ENCODE results near the gene RFC2. TPM values are rescaled to one million over a fixed set of nuclear protein-coding genes. Genes with fewer than 3 reads are reported as not detected.

Gene RFC2
- total and polyA plus RNA-seq, 4 donors: 12.8 to 16.1 (median 14.0) TPM

DNA sequence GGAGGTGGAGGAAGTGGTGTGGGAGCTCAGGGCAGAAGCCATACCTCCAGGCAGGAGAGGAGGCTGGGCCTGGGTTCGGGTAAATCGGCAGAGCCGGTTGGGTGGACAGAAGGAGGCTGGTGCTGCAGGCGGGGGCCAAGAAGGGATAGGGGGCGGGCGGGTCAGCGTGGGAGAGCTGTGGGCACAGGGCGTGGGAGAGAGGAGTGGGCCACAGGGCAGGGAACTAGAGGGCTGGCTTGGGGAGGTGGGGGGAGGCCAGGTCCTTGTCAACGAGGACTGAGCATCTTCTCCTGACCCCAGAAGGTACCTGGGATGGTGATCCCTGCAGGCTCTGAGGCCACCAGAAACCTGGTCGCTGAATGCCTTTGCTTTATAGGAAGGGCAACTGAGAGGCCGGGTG lies 32.5 kb downstream of the RFC2 start:
- no peak for DNase-seq
- Histone ChIP-seq H3K9me3 (ENCODE audit: control insufficient read depth, low read length) (no peaks in the 10 kb centered on the region), H3K36me3 (ENCODE audit: control insufficient read depth in 1 of 2, insufficient read depth in 2 of 2, low read length in 1 of 2) (no peaks in the 10 kb centered on the region), H3K4me3 (ENCODE audit: low read length in 2 of 2) (no peak overlapping the region), H3K27ac (ENCODE audit: low read depth in 1 of 2, low read length in 2 of 2) (no peak overlapping the region), H3K27me3 (ENCODE audit: control insufficient read depth in 1 of 2, insufficient read depth in 2 of 2, low read length in 1 of 2) (no peaks in the 10 kb centered on the region), H3K4me1 (ENCODE audit: control insufficient read depth in 1 of 2, insufficient read depth in 2 of 2, low read length in 2 of 2) (no peaks in the 10 kb centered on the region)
- no peak for ATAC-seq (ENCODE audit: low FRiP score)
- 94 to 95% methylated on average over 9 to 11 of the region's 11 CpGs for WGBS, 2 donors
- intact Hi-C loops (cut with DNase I): no loop called here

DNA sequence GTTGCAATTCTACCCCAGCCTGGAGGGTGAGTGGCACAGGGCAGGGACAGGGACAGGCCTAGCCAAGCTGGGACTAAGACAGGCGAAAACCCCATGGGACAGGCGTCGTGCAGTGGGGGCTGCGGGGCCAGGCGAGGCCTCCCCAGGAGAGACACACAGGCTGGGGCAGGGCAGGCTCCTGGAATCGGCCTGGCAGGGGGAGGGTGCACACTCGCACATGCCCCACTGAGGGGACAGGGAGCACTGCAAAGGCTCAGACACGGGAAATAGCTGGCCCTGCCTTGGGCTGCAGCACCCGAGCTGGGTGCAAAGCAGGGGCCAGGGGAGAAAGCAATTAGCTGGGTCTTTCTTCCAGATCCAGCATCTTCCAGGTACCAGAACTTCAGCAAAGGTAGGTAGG lies 34.0 kb downstream of the RFC2 start:
- DNase-seq (no peak), ATAC-seq (ENCODE audit: low FRiP score) (no peak)
- no peak overlapping the region for H3K4me3 ChIP-seq (ENCODE audit: low read length in 2 of 2)
- WGBS, 2 donors: 80 to 83% methylated on average over 8 to 9 of the region's 9 CpGs
- intact Hi-C loops (cut with DNase I): no loop called here
- no peaks in the 10 kb centered on the region for H3K36me3 ChIP-seq (ENCODE audit: control insufficient read depth in 1 of 2, insufficient read depth in 2 of 2, low read length in 1 of 2)
- H3K27ac ChIP-seq (ENCODE audit: low read depth in 1 of 2, low read length in 2 of 2): no peak overlapping the region
- H3K4me1 ChIP-seq (ENCODE audit: control insufficient read depth in 1 of 2, insufficient read depth in 2 of 2, low read length in 2 of 2): no peaks in the 10 kb centered on the region
- H3K9me3 ChIP-seq (ENCODE audit: control insufficient read depth, low read length): no peaks in the 10 kb centered on the region
- no peaks in the 10 kb centered on the region for H3K27me3 ChIP-seq (ENCODE audit: control insufficient read depth in 1 of 2, insufficient read depth in 2 of 2, low read length in 1 of 2)

DNA sequence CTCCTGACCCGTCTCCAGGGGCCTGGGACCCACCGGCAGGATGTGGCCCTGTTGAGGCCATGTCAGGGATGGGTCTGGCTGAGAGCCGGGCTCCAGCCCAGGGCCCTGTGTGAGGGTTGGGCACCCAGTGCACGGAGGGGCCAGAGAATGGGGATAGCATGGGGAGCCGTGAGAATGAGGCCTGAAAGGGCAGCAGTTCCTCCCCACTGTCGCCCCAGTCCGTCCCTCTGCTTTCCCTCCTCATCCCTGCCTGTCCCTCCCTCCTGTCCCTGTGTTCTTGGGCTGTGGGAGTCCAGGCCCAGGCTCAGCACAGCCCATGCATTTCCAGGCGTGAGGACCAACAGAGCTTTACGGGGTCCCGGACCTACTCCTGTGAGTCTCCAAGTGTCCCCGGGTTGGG lies 34.8 kb downstream of the RFC2 start:
- Histone ChIP-seq H3K4me1 (ENCODE audit: control insufficient read depth in 1 of 2, insufficient read depth in 2 of 2, low read length in 2 of 2) (no peaks in the 10 kb centered on the region), H3K27ac (ENCODE audit: low read depth in 1 of 2, low read length in 2 of 2) (no peak overlapping the region)
- intact Hi-C loops (cut with DNase I): no loop called here

DNA sequence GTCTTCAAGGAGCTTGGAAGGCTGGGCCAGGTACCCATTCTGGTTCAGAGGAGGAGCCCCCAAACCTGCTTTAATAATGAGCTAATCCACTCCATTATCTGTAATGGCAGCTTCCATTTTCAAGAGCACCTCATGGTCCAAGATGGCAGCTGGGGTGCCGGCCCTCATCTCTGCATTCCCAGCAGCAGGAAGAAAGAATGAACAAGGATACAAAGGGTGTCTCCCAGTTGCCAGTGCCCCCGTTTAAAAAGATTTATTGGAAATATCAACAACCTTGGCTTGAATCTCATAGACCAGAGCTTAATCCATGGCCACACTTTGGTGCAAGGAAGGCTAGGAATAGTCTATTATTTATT lies 35.9 kb downstream of the RFC2 start:
- intact Hi-C loops (cut with DNase I): no loop called here
- no peaks in the 10 kb centered on the region for H3K9me3 ChIP-seq (ENCODE audit: control insufficient read depth, low read length)
- WGBS, 2 donors: 78 to 84% methylated on average over 2 of the region's 2 CpGs
- no peak overlapping the region for H3K27ac ChIP-seq (ENCODE audit: low read depth in 1 of 2, low read length in 2 of 2)
- H3K4me3 ChIP-seq (ENCODE audit: low read length in 2 of 2): no peak overlapping the region
- DNase-seq: no peak
- no peaks in the 10 kb centered on the region for H3K36me3 ChIP-seq (ENCODE audit: control insufficient read depth in 1 of 2, insufficient read depth in 2 of 2, low read length in 1 of 2)
- ATAC-seq (ENCODE audit: low FRiP score): no peak
- no peaks in the 10 kb centered on the region for H3K27me3 ChIP-seq (ENCODE audit: control insufficient read depth in 1 of 2, insufficient read depth in 2 of 2, low read length in 1 of 2)
- H3K4me1 ChIP-seq (ENCODE audit: control insufficient read depth in 1 of 2, insufficient read depth in 2 of 2, low read length in 2 of 2): no peaks in the 10 kb centered on the region

More for the DNA sequence above, 34.8 kb downstream of the RFC2 start:
- H3K9me3 ChIP-seq (ENCODE audit: control insufficient read depth, low read length): no peaks in the 10 kb centered on the region
- H3K36me3 ChIP-seq (ENCODE audit: control insufficient read depth in 1 of 2, insufficient read depth in 2 of 2, low read length in 1 of 2): no peaks in the 10 kb centered on the region
- ATAC-seq (ENCODE audit: low FRiP score) (no peak), DNase-seq (no peak)
- no peaks in the 10 kb centered on the region for H3K27me3 ChIP-seq (ENCODE audit: control insufficient read depth in 1 of 2, insufficient read depth in 2 of 2, low read length in 1 of 2)
- H3K4me3 ChIP-seq (ENCODE audit: low read length in 2 of 2): no peak overlapping the region
- WGBS, 2 donors: 85 to 87% methylated on average over 10 to 11 of the region's 11 CpGs

DNA sequence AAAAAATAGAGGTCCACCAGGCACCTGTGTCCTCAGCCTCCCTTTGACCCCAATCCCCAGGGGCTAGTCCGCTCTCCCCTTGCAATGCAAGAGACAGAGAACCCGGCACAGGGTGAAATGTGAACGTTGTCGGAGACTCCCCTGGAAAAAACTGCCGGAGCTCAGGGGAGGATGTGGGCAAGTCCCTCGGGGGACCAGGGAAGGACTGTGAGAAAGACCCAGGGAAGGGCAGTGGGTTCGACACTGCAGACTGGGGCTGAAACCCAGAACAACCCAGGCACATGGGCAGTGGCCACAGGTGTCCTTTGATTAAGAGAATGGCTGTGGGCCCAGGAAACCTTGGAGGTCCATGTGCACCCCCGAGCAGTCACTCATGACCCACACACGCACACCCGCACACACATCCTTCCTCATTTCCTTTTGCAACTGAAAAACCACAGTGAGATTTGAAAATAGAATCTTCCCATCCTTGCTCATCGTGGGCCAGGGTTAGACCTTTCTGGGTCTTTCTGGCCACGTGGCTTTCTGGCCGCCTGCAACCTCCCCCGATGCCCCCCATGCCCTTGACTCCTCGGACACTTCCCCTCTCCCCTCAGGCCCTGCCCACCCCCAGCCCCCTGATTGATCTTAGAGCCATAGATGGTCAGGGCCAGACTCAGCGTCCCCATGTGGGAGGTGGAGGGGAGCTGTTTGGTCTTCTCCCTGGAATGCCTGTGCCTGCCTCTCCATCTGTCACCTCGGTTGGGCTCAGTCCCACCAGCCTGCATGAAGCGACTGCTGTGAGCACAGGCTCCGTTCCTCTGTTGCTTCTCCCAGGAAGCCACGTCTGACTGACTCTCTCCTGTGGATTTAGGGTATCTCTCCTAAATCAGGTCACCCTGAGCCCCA lies 36.5 kb downstream of the RFC2 start:
- Histone ChIP-seq H3K4me3 (ENCODE audit: low read length in 2 of 2) (no peak overlapping the region), H3K27ac (ENCODE audit: low read depth in 1 of 2, low read length in 2 of 2) (no peak overlapping the region), H3K9me3 (ENCODE audit: control insufficient read depth, low read length) (no peaks in the 10 kb centered on the region), H3K36me3 (ENCODE audit: control insufficient read depth in 1 of 2, insufficient read depth in 2 of 2, low read length in 1 of 2) (no peaks in the 10 kb centered on the region), H3K4me1 (ENCODE audit: control insufficient read depth in 1 of 2, insufficient read depth in 2 of 2, low read length in 2 of 2) (no peaks in the 10 kb centered on the region), H3K27me3 (ENCODE audit: control insufficient read depth in 1 of 2, insufficient read depth in 2 of 2, low read length in 1 of 2) (no peaks in the 10 kb centered on the region)
- intact Hi-C loops (cut with DNase I): no loop called here
- 72 to 78% methylated on average over 19 to 20 of the region's 20 CpGs for WGBS, 2 donors
- DNase-seq: no peak
- peak; percentile 42 for ATAC-seq (ENCODE audit: low FRiP score)

DNA sequence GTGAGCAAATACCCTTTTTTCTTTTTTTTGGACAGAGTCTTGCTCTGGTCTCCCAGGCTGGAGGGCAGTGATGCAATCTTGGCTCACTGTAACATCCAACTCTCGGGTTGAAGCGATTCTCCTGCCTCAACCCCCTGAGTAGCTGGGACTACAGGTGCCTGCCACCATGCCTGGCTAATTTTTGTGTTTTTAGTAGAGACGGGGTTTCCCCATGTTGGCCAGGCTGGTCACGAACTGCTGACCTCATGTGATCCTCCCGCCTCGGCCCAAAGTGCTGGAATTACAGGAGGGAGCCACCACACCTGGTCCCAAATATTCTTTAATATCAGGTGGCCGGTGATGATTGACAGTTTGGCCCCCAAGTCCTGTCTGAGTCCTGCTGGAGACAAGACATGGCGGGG lies 37.8 kb downstream of the RFC2 start:
- 44 to 45% methylated on average over 8 of the region's 8 CpGs for WGBS, 2 donors
- no peaks in the 10 kb centered on the region for H3K4me1 ChIP-seq (ENCODE audit: control insufficient read depth in 1 of 2, insufficient read depth in 2 of 2, low read length in 2 of 2)
- H3K27ac ChIP-seq (ENCODE audit: low read depth in 1 of 2, low read length in 2 of 2): no peak overlapping the region
- no peaks in the 10 kb centered on the region for H3K36me3 ChIP-seq (ENCODE audit: control insufficient read depth in 1 of 2, insufficient read depth in 2 of 2, low read length in 1 of 2)
- intact Hi-C loops (cut with DNase I): no loop called here
- H3K27me3 ChIP-seq (ENCODE audit: control insufficient read depth in 1 of 2, insufficient read depth in 2 of 2, low read length in 1 of 2): no peaks in the 10 kb centered on the region
- H3K9me3 ChIP-seq (ENCODE audit: control insufficient read depth, low read length): no peaks in the 10 kb centered on the region
- ATAC-seq (ENCODE audit: low FRiP score) (no peak), DNase-seq (no peak)
- H3K4me3 ChIP-seq (ENCODE audit: low read length in 2 of 2): no peak overlapping the region

DNA sequence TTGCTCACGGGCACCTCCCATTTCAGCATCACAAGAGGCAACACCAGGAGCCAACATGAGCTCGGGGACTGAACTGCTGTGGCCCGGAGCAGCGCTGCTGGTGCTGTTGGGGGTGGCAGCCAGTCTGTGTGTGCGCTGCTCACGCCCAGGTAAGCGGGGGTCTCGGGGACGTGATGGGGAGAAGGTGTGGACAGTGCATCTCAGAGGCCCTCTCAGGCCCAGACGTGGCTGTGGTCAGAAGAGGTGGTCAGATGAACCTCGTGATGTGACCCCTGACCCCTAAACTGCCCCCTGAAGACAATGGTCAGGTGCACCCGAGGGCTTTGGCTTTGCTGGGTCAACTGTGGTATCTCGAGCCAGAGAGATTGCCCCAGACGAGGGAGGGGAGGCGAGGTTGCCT lies 38.3 kb downstream of the RFC2 start:
- H3K9me3 ChIP-seq (ENCODE audit: control insufficient read depth, low read length): no peaks in the 10 kb centered on the region
- intact Hi-C loops (cut with DNase I): no loop called here
- DNase-seq (peak in 1 of 2 donors; percentile 37), ATAC-seq (ENCODE audit: low FRiP score) (no peak)
- H3K27ac ChIP-seq (ENCODE audit: low read depth in 1 of 2, low read length in 2 of 2): no peak overlapping the region
- H3K36me3 ChIP-seq (ENCODE audit: control insufficient read depth in 1 of 2, insufficient read depth in 2 of 2, low read length in 1 of 2): no peaks in the 10 kb centered on the region
- WGBS, 2 donors: 64 to 65% methylated on average over 15 of the region's 15 CpGs
- H3K4me1 ChIP-seq (ENCODE audit: control insufficient read depth in 1 of 2, insufficient read depth in 2 of 2, low read length in 2 of 2): no peaks in the 10 kb centered on the region
- H3K4me3 ChIP-seq (ENCODE audit: low read length in 2 of 2): no peak overlapping the region
- H3K27me3 ChIP-seq (ENCODE audit: control insufficient read depth in 1 of 2, insufficient read depth in 2 of 2, low read length in 1 of 2): no peaks in the 10 kb centered on the region

DNA sequence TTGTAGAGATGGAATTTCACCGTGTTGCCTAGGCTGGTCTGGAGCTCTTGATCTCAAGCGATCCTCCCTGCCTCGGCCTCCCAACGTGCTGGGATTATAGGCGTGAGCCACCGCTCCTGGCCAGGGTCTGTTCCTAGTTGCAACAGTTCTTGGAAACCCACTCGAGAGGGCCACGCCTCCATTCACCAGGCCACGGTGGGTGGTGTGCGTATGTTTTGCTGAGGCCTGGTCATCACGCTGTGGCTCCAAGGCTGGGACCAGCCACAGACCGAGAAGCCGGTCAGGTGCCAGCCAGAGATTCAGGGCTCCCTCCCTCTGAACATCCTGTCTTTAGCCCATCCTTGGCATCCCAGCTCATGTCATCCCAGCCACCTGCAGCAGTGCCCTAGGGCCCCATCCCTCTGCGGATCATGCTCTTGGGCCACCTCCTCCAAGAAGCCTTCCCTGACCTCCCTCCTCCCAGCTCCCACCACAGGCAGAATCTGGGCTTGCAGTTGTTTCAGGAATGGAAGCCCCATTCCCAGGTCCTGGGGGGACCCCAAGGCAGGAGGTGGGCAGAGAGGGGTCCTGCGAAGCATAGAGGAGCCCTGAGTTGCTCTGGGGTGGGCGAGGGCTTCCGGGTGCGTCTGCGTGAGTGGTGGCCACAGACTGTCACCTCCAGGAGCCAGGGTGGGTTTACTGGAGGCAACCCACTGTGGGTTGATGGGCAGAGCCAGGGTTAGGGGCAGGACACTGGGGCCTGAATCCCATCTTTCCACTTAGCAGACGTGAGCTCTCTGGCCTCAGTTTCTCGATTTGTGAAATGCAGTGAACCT lies 39.2 kb downstream of the RFC2 start:
- Histone ChIP-seq H3K4me3 (ENCODE audit: low read length in 2 of 2) (no peak overlapping the region), H3K4me1 (ENCODE audit: control insufficient read depth in 1 of 2, insufficient read depth in 2 of 2, low read length in 2 of 2) (no peaks in the 10 kb centered on the region), H3K36me3 (ENCODE audit: control insufficient read depth in 1 of 2, insufficient read depth in 2 of 2, low read length in 1 of 2) (no peaks in the 10 kb centered on the region), H3K9me3 (ENCODE audit: control insufficient read depth, low read length) (no peaks in the 10 kb centered on the region), H3K27ac (ENCODE audit: low read depth in 1 of 2, low read length in 2 of 2) (no peak overlapping the region), H3K27me3 (ENCODE audit: control insufficient read depth in 1 of 2, insufficient read depth in 2 of 2, low read length in 1 of 2) (no peaks in the 10 kb centered on the region)
- ATAC-seq (ENCODE audit: low FRiP score): no peak
- intact Hi-C loops (cut with DNase I): no loop called here
- peak in 1 of 2 donors; percentile 37 for DNase-seq
- WGBS, 2 donors: 90 to 92% methylated on average over 21 of the region's 21 CpGs

DNA sequence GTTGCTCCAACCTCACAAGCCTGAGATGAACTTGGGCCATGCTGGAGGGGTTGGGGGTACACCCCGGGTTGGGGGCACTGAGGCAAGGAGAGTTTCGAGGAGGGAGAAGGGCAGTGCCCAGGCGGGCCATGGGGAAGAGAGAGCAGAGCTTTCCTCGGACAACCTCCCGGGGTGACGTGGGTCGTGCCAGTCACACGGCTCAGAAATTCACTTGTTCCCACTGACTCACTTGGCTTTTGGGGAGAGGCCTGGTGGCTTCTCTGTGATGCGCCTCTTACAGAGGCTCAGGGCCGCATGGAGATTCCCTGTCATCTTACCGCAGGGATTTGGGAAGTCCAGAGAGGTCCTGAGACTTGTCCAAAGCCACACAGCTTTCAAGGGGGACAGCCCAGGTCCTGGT lies 41.5 kb downstream of the RFC2 start:
- 94% methylated on average over 11 of the region's 11 CpGs for WGBS, 2 donors
- intact Hi-C loops (cut with DNase I): no loop called here
- DNase-seq: peak; percentile 57 to 77
- no peaks in the 10 kb centered on the region for H3K4me1 ChIP-seq (ENCODE audit: control insufficient read depth in 1 of 2, insufficient read depth in 2 of 2, low read length in 2 of 2)
- ATAC-seq (ENCODE audit: low FRiP score): no peak
- H3K9me3 ChIP-seq (ENCODE audit: control insufficient read depth, low read length): no peaks in the 10 kb centered on the region
- H3K36me3 ChIP-seq (ENCODE audit: control insufficient read depth in 1 of 2, insufficient read depth in 2 of 2, low read length in 1 of 2): no peaks in the 10 kb centered on the region
- H3K27ac ChIP-seq (ENCODE audit: low read depth in 1 of 2, low read length in 2 of 2): no peak overlapping the region
- H3K27me3 ChIP-seq (ENCODE audit: control insufficient read depth in 1 of 2, insufficient read depth in 2 of 2, low read length in 1 of 2): no peaks in the 10 kb centered on the region
- H3K4me3 ChIP-seq (ENCODE audit: low read length in 2 of 2): no peak overlapping the region
